Type B pancreatic cell (in vitro differentiated cells): ENCODE measurements around the gene SLC35F3. TPM values are rescaled to one million over a fixed set of nuclear protein-coding genes. Genes with fewer than 3 reads are reported as not detected.
A peak's percentile ranks its signal among the peaks of the same experiment; 100 is the strongest.

Experiments used
- DNase-seq: peaks from one replicate; pipeline ENCODE4 v3.0.0; 2021; ENCODE audit warnings: mixed read lengths; ENCODE audit not compliant: unreplicated experiment; ENCODE audit errors: extremely low spot score
- H3K27ac Mint-ChIP-seq: 2 replicates; pipeline ENCODE4 v1.8.0; 2021; ENCODE audit warnings: mild to moderate bottlenecking, mixed read lengths
- H3K27me3 Mint-ChIP-seq: 2 replicates; pipeline ENCODE4 v1.8.0; 2021; ENCODE audit warnings: mixed read lengths
- H3K36me3 Mint-ChIP-seq: 2 replicates; pipeline ENCODE4 v1.8.0; 2021; ENCODE audit warnings: mixed read lengths
- H3K4me1 Mint-ChIP-seq: one replicate; pipeline ENCODE4 v1.8.0; 2021; ENCODE audit warnings: mixed read lengths; ENCODE audit not compliant: unreplicated experiment
- H3K4me3 Mint-ChIP-seq: 2 replicates; pipeline ENCODE4 v1.8.0; 2021; ENCODE audit warnings: mild to moderate bottlenecking, mixed read lengths
- H3K9me3 Mint-ChIP-seq: 2 replicates; pipeline ENCODE4 v1.8.0; 2021; ENCODE audit warnings: mixed read lengths
- CTCF ChIP-seq: fragments of 200-600 bp; sonication (generic); conservative IDR thresholded peaks from 2 replicates; pipeline ENCODE4 v1.5.0; 2021; ENCODE audit warnings: antibody characterized with exemption, mild to moderate bottlenecking
- total RNA-seq: library from RNA; stranded (reverse); gene quantifications from 2 replicates; pipeline ENCODE4 v1.2.1, GENCODE V29; 2021; ENCODE audit warnings: low replicate concordance

Gene SLC35F3
- total RNA-seq, 1 donor from 2014 or later, result 2.1 TPM

GRCh38 chr1:234316937-234317336 is 412.5 kb downstream of the SLC35F3 start:
- no peak for DNase-seq
- H3K27ac Mint-ChIP-seq, result no peak overlapping the region
- H3K4me1 Mint-ChIP-seq, result no peaks in the 10 kb centered on the region
- no peaks in the 10 kb centered on the region for H3K9me3 Mint-ChIP-seq
- no peaks in the 10 kb centered on the region for H3K36me3 Mint-ChIP-seq
- peaks cover 36% of the 10 kb centered on the region for H3K27me3 Mint-ChIP-seq
- no peak overlapping the region for H3K4me3 Mint-ChIP-seq
- TF ChIP-seq CTCF, result no peak

- Mint-ChIP-seq H3K36me3 (no peaks in the 10 kb centered on the region), H3K9me3 (no peaks in the 10 kb centered on the region), H3K4me3 (no peak overlapping the region), H3K27ac (no peak overlapping the region), H3K4me1 (no peaks in the 10 kb centered on the region), H3K27me3 (peaks cover 62% of the 10 kb centered on the region)
- TF ChIP-seq CTCF, result no peak
- no peak for DNase-seq
These were observed 415.6 kb downstream of the SLC35F3 start for GRCh38 chr1:234320069-234320468.

- Mint-ChIP-seq H3K9me3 (no peaks in the 10 kb centered on the region), H3K4me1 (no peaks in the 10 kb centered on the region), H3K36me3 (no peaks in the 10 kb centered on the region), H3K4me3 (no peak overlapping the region), H3K27me3 (peaks cover 67% of the 10 kb centered on the region), H3K27ac (no peak overlapping the region)
- DNase-seq, result no peak
- no peak for TF ChIP-seq CTCF
These were observed 416.1 kb downstream of the SLC35F3 start for GRCh38 chr1:234320549-234320948.

DNA sequence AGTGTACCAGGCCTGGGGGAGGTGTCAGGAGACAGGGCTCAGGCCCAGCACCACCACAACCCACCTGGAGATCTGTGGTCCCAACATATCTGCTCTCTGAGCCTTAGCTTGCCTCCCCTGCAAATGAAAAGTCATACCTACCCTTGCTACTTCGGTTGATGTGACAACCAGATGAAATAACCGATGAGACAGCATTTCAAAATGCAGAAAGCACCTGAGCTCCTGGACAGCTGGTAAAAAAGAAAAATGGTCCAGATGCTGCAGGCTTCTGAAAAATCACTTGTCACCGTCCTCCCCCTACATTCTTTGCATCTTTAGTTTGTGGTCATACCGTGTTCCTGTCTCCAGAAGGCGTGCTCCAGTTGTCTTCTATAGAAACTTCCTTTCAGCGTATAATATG is 416.8 kb downstream of the SLC35F3 start:
- Mint-ChIP-seq H3K27ac (no peak overlapping the region), H3K4me1 (no peaks in the 10 kb centered on the region), H3K4me3 (no peak overlapping the region), H3K27me3 (peaks cover 73% of the 10 kb centered on the region), H3K9me3 (no peaks in the 10 kb centered on the region), H3K36me3 (no peaks in the 10 kb centered on the region)
- TF ChIP-seq CTCF, result no peak
- DNase-seq, result no peak

GRCh38 chr1:234322097-234322496 is 417.6 kb downstream of the SLC35F3 start:
- H3K36me3 Mint-ChIP-seq, result no peaks in the 10 kb centered on the region
- peaks cover 4% of the 10 kb centered on the region for H3K4me1 Mint-ChIP-seq
- no peak overlapping the region for H3K27ac Mint-ChIP-seq
- no peaks in the 10 kb centered on the region for H3K9me3 Mint-ChIP-seq
- DNase-seq, result no peak
- no peak for TF ChIP-seq CTCF
- peaks cover 72% of the 10 kb centered on the region for H3K27me3 Mint-ChIP-seq
- H3K4me3 Mint-ChIP-seq, result no peak overlapping the region

GRCh38 chr1:234322979-234323378 is 418.5 kb downstream of the SLC35F3 start:
- Mint-ChIP-seq H3K36me3 (no peaks in the 10 kb centered on the region), H3K27ac (no peak overlapping the region), H3K4me3 (no peak overlapping the region), H3K4me1 (peaks cover 4% of the 10 kb centered on the region), H3K9me3 (no peaks in the 10 kb centered on the region), H3K27me3 (peaks cover 64% of the 10 kb centered on the region)
- DNase-seq, result no peak
- peak; percentile 40 for TF ChIP-seq CTCF
